HCT116 (cell line): ENCODE data around the gene HSPA12B. TPM values are rescaled to one million over a fixed set of nuclear protein-coding genes. Genes with fewer than 3 reads are reported as not detected.

ENCODE experiments used
- ATAC-seq: fragments of 200-7000 bp; cut with Tn5 transposase; 2 replicates; pipeline ENCODE4 v1.9.1; 2020; ENCODE audit warnings: mild to moderate bottlenecking, moderate library complexity
- BruUV-seq: library from RNA; stranded (reverse); fragments of 400-500 nt; replicated peaks from 2 replicates; lab custom pipeline; 2021; lab: Mats Ljungman, UMichigan
- CTCF ChIA-PET: fragments of 300-600 bp; sonication (Branson Sonifier 250); formaldehyde crosslinking; loops from one replicate; lab custom pipeline; 2021; ENCODE audit warnings: antibody characterized with exemption; lab: Charles Lee
- POLR2A ChIA-PET: fragments of 300-600, 350-600 bp; sonication (Branson Sonifier 250); formaldehyde crosslinking; loops from one replicate; lab custom pipeline; 2021; ENCODE audit warnings: antibody characterized with exemption; lab: Charles Lee
- RAD21 ChIA-PET, 2 experiments: fragments of 300-600 bp; sonication (Branson Sonifier 250); formaldehyde crosslinking; loops; one replicate each; lab custom pipeline; 2023; ENCODE audit warnings: low total read pairs in 2 of 2; ENCODE audit not compliant: uncharacterized antibody in 2 of 2, unreplicated experiment in 2 of 2, low non-redundant PET in 1 of 2; lab: Charles Lee
- DNase-seq: peaks from one replicate; pipeline ENCODE4 v3.0.0-alpha.2; 2010; ENCODE audit warnings: low read depth, low spot score
- H2AFZ ChIP-seq: fragments of 200-600 bp; shearing (Covaris generic), sonication (generic); 2 replicates; pipeline ENCODE4 v1.6.1; 2017; ENCODE audit warnings: low read depth, mixed run types, mixed read lengths, antibody characterized with exemption, low read length; ENCODE audit not compliant: poor library complexity, severe bottlenecking
- H3K27ac ChIP-seq: 2 replicates; pipeline ENCODE4 v1.5.1; 2012; ENCODE audit warnings: low read depth, low read length
- H3K27me3 ChIP-seq: fragments of 200-600 bp; sonication (generic); 2 replicates; pipeline ENCODE4 v1.6.1; 2016; ENCODE audit warnings: mixed run types, low read length, mixed read lengths; ENCODE audit not compliant: insufficient read depth
- H3K36me3 ChIP-seq, 2 experiments: fragments of 200-500 bp in 1 of 2; fragments of 200-600 bp in 1 of 2; sonication (Bioruptor generic) in 1 of 2; sonication (generic) in 1 of 2; 2 replicates each; pipeline versions ENCODE4 v1.5.1 to v1.6.1; 2014 to 2016; ENCODE audit warnings: low read length in 2 of 2, inconsistent platforms in 1 of 2, mixed read lengths in 1 of 2, mixed run types in 1 of 2; ENCODE audit not compliant: insufficient read depth in 2 of 2, control insufficient read depth in 1 of 2
- H3K4me1 ChIP-seq, 2 experiments: fragments of 200-600 bp in 1 of 2; sonication (generic) in 1 of 2; 2 replicates each; pipeline versions ENCODE4 v1.5.1 to v1.6.1; 2012 to 2017; ENCODE audit warnings: low read length in 2 of 2, inconsistent platforms in 1 of 2, mild to moderate bottlenecking in 1 of 2, mixed read lengths in 1 of 2, mixed run types in 1 of 2, moderate library complexity in 1 of 2; ENCODE audit not compliant: insufficient read depth in 2 of 2, control insufficient read depth in 1 of 2
- H3K4me2 ChIP-seq: fragments of 200-600 bp; sonication (generic); 2 replicates; pipeline ENCODE4 v1.6.1; 2017; ENCODE audit warnings: mixed run types, low read length, mixed read lengths
- H3K4me3 ChIP-seq, 2 experiments: fragments of 200-600 bp in 1 of 2; sonication (generic) in 1 of 2; replicated peaks in 1 of 2; 2 replicates each; pipeline ENCODE4 v1.5.1; 2011 to 2016; ENCODE audit warnings: low read length in 2 of 2, control low read depth in 1 of 2, low read depth in 1 of 2, mild to moderate bottlenecking in 1 of 2, mixed read lengths in 1 of 2, mixed run types in 1 of 2
- H3K79me2 ChIP-seq: fragments of 200-600 bp; sonication (generic); 2 replicates; pipeline ENCODE4 v1.6.1; 2017; ENCODE audit warnings: mild to moderate bottlenecking, mixed run types, low read length, moderate library complexity, mixed read lengths; ENCODE audit not compliant: insufficient read depth
- H3K9ac ChIP-seq: fragments of 200-600 bp; sonication (generic); 2 replicates; pipeline ENCODE4 v1.6.1; 2016; ENCODE audit warnings: low read length, mixed read lengths
- H3K9me2 ChIP-seq: fragments of 200-600 bp; sonication (generic), shearing (Covaris generic); 2 replicates; pipeline ENCODE4 v1.6.1; 2017; ENCODE audit warnings: mixed run types, mild to moderate bottlenecking, moderate library complexity; ENCODE audit not compliant: insufficient read depth
- H3K9me3 ChIP-seq, 2 experiments: fragments of 200-500 bp in 1 of 2; fragments of 200-600 bp in 1 of 2; sonication (Bioruptor generic) in 1 of 2; sonication (generic) in 1 of 2; 2 replicates each; pipeline ENCODE4 v1.6.1; 2014 to 2017; ENCODE audit warnings: low read length in 2 of 2, mixed read lengths in 2 of 2, inconsistent platforms in 1 of 2, low read depth in 1 of 2, mild to moderate bottlenecking in 1 of 2, mixed run types in 1 of 2, moderate library complexity in 1 of 2; ENCODE audit not compliant: control insufficient read depth in 1 of 2, insufficient read depth in 1 of 2
- H4K20me1 ChIP-seq: fragments of 200-600 bp; sonication (generic), shearing (Covaris generic); 2 replicates; pipeline ENCODE4 v1.6.1; 2017; ENCODE audit warnings: mixed run types, mild to moderate bottlenecking, moderate library complexity; ENCODE audit not compliant: insufficient read depth
- EGR1 ChIP-seq: IDR thresholded peaks from 2 replicates; pipeline ENCODE4 v1.6.1; 2012; ENCODE audit warnings: low read depth
- ELF1 ChIP-seq: IDR thresholded peaks from 2 replicates; pipeline ENCODE4 v1.6.1; 2012; ENCODE audit warnings: low read depth, borderline replicate concordance
- EZH2 ChIP-seq: fragments of 200-600 bp; sonication (generic); IDR thresholded peaks from 2 replicates; pipeline ENCODE4 v1.6.1; 2017; ENCODE audit warnings: antibody characterized with exemption, mixed run types
- EZH2phosphoT487 ChIP-seq: fragments of 200-600 bp; IDR thresholded peaks from 2 replicates; pipeline ENCODE4 v1.6.1; 2018; ENCODE audit warnings: antibody characterized with exemption, borderline replicate concordance
- FOSL1 ChIP-seq: IDR thresholded peaks from 2 replicates; pipeline ENCODE4 v1.6.1; 2012; ENCODE audit warnings: low read depth
- JUND ChIP-seq: IDR thresholded peaks from 2 replicates; pipeline ENCODE4 v1.6.1; 2012
- POLR2A ChIP-seq: IDR thresholded peaks from 2 replicates; pipeline ENCODE4 v1.7.0; 2011; ENCODE audit warnings: borderline replicate concordance; ENCODE audit not compliant: insufficient read depth, insufficient read length; ENCODE audit errors: extremely low read depth
- POLR2AphosphoS5 ChIP-seq: IDR thresholded peaks from 2 replicates; pipeline ENCODE4 v1.6.1; 2011; ENCODE audit warnings: mild to moderate bottlenecking, low read depth, low read length, moderate library complexity
- RAD21 ChIP-seq: IDR thresholded peaks from 2 replicates; pipeline ENCODE4 v1.6.1; 2012; ENCODE audit warnings: low read depth, mild to moderate bottlenecking
- SIN3A ChIP-seq: IDR thresholded peaks from 2 replicates; pipeline ENCODE4 v1.6.1; 2012; ENCODE audit warnings: low read depth
- SP1 ChIP-seq: IDR thresholded peaks from 2 replicates; pipeline ENCODE4 v1.6.1; 2012; ENCODE audit warnings: low read depth
- SRF ChIP-seq: IDR thresholded peaks from 2 replicates; pipeline ENCODE4 v1.6.1; 2012; ENCODE audit warnings: low read depth
- TCF7L2 ChIP-seq: IDR thresholded peaks from 2 replicates; pipeline ENCODE4 v1.7.0; 2011; ENCODE audit warnings: borderline replicate concordance, inconsistent platforms; ENCODE audit not compliant: insufficient read depth, insufficient read length; ENCODE audit errors: extremely low read depth
- YY1 ChIP-seq: IDR thresholded peaks from 2 replicates; pipeline ENCODE4 v1.6.1; 2011; ENCODE audit warnings: low read length, low read depth, moderate library complexity, mild to moderate bottlenecking; ENCODE audit not compliant: insufficient replicate concordance; ENCODE audit errors: extremely low read depth
- ZNF274 ChIP-seq: fragments of 200-500 bp; sonication (Bioruptor generic); IDR thresholded peaks from 2 replicates; pipeline ENCODE4 v1.6.1; 2014; ENCODE audit warnings: mild to moderate bottlenecking, low read depth, low read length, inconsistent platforms
- intact Hi-C: fragments of 100-400 bp; cut with micrococcal nuclease; formaldehyde crosslinking; loops from 2 replicates; pipeline ENCODE4 v1.10.0; 2022
- total RNA-seq: library from RNA; stranded (reverse); gene quantifications from one replicate; pipeline ENCODE4 v1.2.1, GENCODE V29; 2021; ENCODE audit not compliant: unreplicated experiment
- TF ChIP-seq, protein P1 (sequence below): IDR thresholded peaks from 2 replicates; pipeline ENCODE4 v1.6.1; 2011; ENCODE audit warnings: mild to moderate bottlenecking, low read length, moderate library complexity; ENCODE audit not compliant: insufficient replicate concordance; ENCODE audit errors: extremely low read depth

The HSPA12B gene
- total RNA-seq, 1 experiment from 2014 or later, result not detected

DNA sequence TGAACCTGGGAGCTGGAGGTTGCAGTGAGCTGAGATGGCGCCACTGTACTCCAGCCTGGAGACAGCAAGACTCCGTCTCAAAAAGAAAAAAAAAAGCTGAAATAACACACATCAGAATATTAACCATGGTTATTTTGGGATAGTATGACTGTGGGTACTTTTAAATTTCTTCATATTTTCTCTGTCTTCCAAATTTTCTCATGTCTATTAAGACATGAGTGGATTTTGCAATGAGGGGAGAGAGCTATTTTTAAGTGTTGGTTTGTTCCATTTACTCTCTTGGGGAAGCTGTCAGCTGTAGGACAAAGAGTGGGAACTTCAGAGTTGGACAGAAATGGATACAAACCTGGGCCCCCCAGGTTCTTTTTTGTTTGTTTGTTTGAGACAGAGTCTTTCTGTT, 24.8 kb downstream of the HSPA12B start:
- ChIA-PET RAD21 (no interaction called here), CTCF (interaction anchor here (1.2 to 1.6 kb wide), 3 partner anchors 10 to 12 kb away, joined by 3 to 6 read pairs (median 4); partner anchors contain the start of gene ADISSP)

DNA sequence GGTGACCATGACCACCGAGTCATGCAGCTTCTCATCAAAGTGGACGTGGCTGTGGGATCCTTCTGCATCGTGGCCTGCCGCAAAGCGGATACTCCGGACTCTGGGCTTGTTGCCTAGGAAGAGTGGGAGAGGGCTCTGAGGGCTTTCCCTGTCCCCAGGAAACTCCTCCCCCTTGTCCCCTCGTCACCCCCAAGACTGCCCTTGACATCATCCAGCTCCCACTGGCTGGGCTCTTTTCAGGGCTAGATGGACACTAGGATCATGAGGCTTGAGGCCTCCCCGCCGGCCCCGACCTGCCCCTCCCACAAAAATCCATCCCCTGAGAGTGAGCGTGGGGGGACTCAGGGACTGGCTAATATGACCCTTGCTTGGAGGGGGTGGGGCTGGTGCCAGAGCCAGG, 26.1 kb downstream of the HSPA12B start:
- Histone ChIP-seq H3K9ac (no peak overlapping the region), H3K79me2 (peaks cover 22% of the 10 kb centered on the region), H3K36me3 (peaks cover 9 to 33% of the 10 kb centered on the region in 2 experiments; a peak in 3 of 4 replicates), H4K20me1 (no peaks in the 10 kb centered on the region), H3K9me2 (no peaks in the 10 kb centered on the region), H2AFZ (no peak overlapping the region), H3K27ac (no peak overlapping the region), H3K27me3 (no peaks in the 10 kb centered on the region), H3K9me3 (no peaks in the 10 kb centered on the region), H3K4me3 (no peak overlapping the region), H3K4me2 (no peak overlapping the region), H3K4me1 (peaks cover 0 to 3% of the 10 kb centered on the region in 2 experiments; a peak in 1 of 4 replicates)
- no peak for TF ChIP-seq SP1
- no peak for TF ChIP-seq POLR2A
- no peak for TF ChIP-seq TCF7L2
- no peak for TF ChIP-seq SIN3A
- TF ChIP-seq EZH2, result no peak
- TF ChIP-seq, protein P1, sequence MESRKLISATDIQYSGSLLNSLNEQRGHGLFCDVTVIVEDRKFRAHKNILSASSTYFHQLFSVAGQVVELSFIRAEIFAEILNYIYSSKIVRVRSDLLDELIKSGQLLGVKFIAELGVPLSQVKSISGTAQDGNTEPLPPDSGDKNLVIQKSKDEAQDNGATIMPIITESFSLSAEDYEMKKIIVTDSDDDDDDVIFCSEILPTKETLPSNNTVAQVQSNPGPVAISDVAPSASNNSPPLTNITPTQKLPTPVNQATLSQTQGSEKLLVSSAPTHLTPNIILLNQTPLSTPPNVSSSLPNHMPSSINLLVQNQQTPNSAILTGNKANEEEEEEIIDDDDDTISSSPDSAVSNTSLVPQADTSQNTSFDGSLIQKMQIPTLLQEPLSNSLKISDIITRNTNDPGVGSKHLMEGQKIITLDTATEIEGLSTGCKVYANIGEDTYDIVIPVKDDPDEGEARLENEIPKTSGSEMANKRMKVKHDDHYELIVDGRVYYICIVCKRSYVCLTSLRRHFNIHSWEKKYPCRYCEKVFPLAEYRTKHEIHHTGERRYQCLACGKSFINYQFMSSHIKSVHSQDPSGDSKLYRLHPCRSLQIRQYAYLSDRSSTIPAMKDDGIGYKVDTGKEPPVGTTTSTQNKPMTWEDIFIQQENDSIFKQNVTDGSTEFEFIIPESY, result no peak
- no peak for TF ChIP-seq SRF
- TF ChIP-seq YY1, result no peak
- TF ChIP-seq POLR2AphosphoS5, result no peak
- no peak for TF ChIP-seq JUND
- CTCF ChIA-PET, result no interaction called here
- POLR2A ChIA-PET, result no interaction called here
- ATAC-seq, result no peak
- no peak for DNase-seq
- no TSS peak for BruUV-seq
- intact Hi-C loops, result no loop called here
- RAD21 ChIA-PET, result no interaction called here

More for the DNA sequence above, 24.8 kb downstream of the HSPA12B start:
- Histone ChIP-seq H3K27ac (no peak overlapping the region), H3K4me3 (no peak overlapping the region), H3K4me2 (no peak overlapping the region), H2AFZ (no peak overlapping the region), H4K20me1 (no peaks in the 10 kb centered on the region), H3K4me1 (peaks cover 0 to 3% of the 10 kb centered on the region in 2 experiments; a peak in 1 of 4 replicates), H3K9me2 (no peaks in the 10 kb centered on the region), H3K36me3 (peaks cover 9 to 38% of the 10 kb centered on the region in 2 experiments; a peak in 3 of 4 replicates), H3K9me3 (no peaks in the 10 kb centered on the region), H3K9ac (no peak overlapping the region), H3K79me2 (peaks cover 14% of the 10 kb centered on the region), H3K27me3 (no peaks in the 10 kb centered on the region)
- POLR2A ChIA-PET, result interaction anchor here (1.3 kb wide), 1 partner anchor 10 kb away, joined by 3 read pairs; the partner anchor contains the start of gene ADISSP
- intact Hi-C loops, result no loop called here
- DNase-seq (no peak), ATAC-seq (no peak)
- no TSS peak for BruUV-seq
- TF ChIP-seq EZH2, result no peak
- no peak for TF ChIP-seq RAD21
- TF ChIP-seq POLR2A, result no peak
- TF ChIP-seq POLR2AphosphoS5, result no peak
- TF ChIP-seq SRF, result no peak
- no peak for TF ChIP-seq SIN3A
- no peak for TF ChIP-seq FOSL1
- TF ChIP-seq EGR1, result no peak
- TF ChIP-seq ELF1, result no peak
- no peak for TF ChIP-seq EZH2phosphoT487
- TF ChIP-seq, protein P1, result no peak
- TF ChIP-seq ZNF274, result no peak
